Spinal cord (tissue), 10 donors: ENCODE measurements around the gene MYH11. TPM values are rescaled to one million over a fixed set of nuclear protein-coding genes. Genes with fewer than 3 reads are reported as not detected.
A peak's percentile ranks its signal among the peaks of the same experiment; 100 is the strongest.

ENCODE experiments used
- DNase-seq, 6 donors: peaks; one replicate each; pipeline versions ENCODE4 v3.0.0 to v3.0.0-alpha.2; 2013 to 2015; ENCODE audit warnings: low spot score in 6 of 6, low read depth in 4 of 6
- H3K27ac ChIP-seq: one replicate; pipeline ENCODE4 v1.5.1; 2013; ENCODE audit warnings: low read depth, low read length, control low read depth
- H3K27me3 ChIP-seq: one replicate; pipeline ENCODE4 v1.6.1; 2013; ENCODE audit warnings: low read length; ENCODE audit not compliant: control insufficient read depth, insufficient read depth
- H3K36me3 ChIP-seq: one replicate; pipeline ENCODE4 v1.6.1; 2013; ENCODE audit warnings: low read length; ENCODE audit not compliant: control insufficient read depth, insufficient read depth
- H3K4me1 ChIP-seq: one replicate; pipeline ENCODE4 v1.6.1; 2013; ENCODE audit warnings: low read length; ENCODE audit not compliant: control insufficient read depth, insufficient read depth
- H3K4me3 ChIP-seq: one replicate; pipeline ENCODE4 v1.5.1; 2013; ENCODE audit warnings: low read depth, low read length, control low read depth
- H3K9me3 ChIP-seq: one replicate; pipeline ENCODE4 v1.6.1; 2013; ENCODE audit warnings: low read length; ENCODE audit not compliant: control insufficient read depth, insufficient read depth
- WGBS: methylation state at CpG from one replicate; pipeline ENCODE4 v1.1.5; 2013; ENCODE audit warnings: missing lambda C conversion rate; ENCODE audit not compliant: insufficient coverage; 5-methylcytosine and 5-hydroxymethylcytosine counted together
- polyA plus RNA-seq, 2 donors: library from polyadenylated mRNA; unstranded; fragments of 120-200 nt; gene quantifications; one replicate each; pipeline ENCODE4 v1.2.1, GENCODE V29; 2013; ENCODE audit not compliant: insufficient read length in 2 of 2
- total RNA-seq, 2 donors: library from RNA; depleted of rRNA in 1 of 2; stranded (reverse); fragments of 120-200 nt in 1 of 2; fragments of >200 nt in 1 of 2; gene quantifications; one replicate each; pipeline versions ENCODE4 v1.2.3 to v1.2.4, GENCODE V29; 2013 to 2014
- donor health status: healthy.

MYH11 gene
- total and polyA plus RNA-seq, 4 donors = 0.93 to 10.6 (median 3.5) TPM

GRCh38 chr16:15894571-15895374, 37.9 kb upstream of the MYH11 start:
- WGBS = 89% methylated on average over 5 of the region's 7 CpGs
- H3K27ac ChIP-seq = no peak overlapping the region
- no peaks in the 10 kb centered on the region for H3K27me3 ChIP-seq
- no peaks in the 10 kb centered on the region for H3K9me3 ChIP-seq
- no peak for DNase-seq
- H3K4me3 ChIP-seq = no peak overlapping the region
- no peaks in the 10 kb centered on the region for H3K4me1 ChIP-seq
- H3K36me3 ChIP-seq = no peaks in the 10 kb centered on the region

GRCh38 chr16:15891508-15891907, 34.7 kb upstream of the MYH11 start:
- peaks cover 4% of the 10 kb centered on the region for H3K4me1 ChIP-seq
- H3K36me3 ChIP-seq = no peaks in the 10 kb centered on the region

GRCh38 chr16:15888072-15888976, 31.5 kb upstream of the MYH11 start, which contains the start of gene CEP20:
TSS of gene CEP20 (minus strand) at chr16:15888603. CDS start at chr16:15888585, 18 bp downstream.
- H3K27ac ChIP-seq = peak within 1 kb of the TSS; percentile 88
- no peaks in the 10 kb centered on the region for H3K9me3 ChIP-seq
- H3K36me3 ChIP-seq = peaks cover 2% of the 10 kb centered on the region
- 0% methylated on average over 39 of the region's 41 CpGs for WGBS
- H3K4me3 ChIP-seq = peak within 1 kb of the TSS; percentile 95
- H3K4me1 ChIP-seq = peaks cover 4% of the 10 kb centered on the region
- peak; percentile 96 to 100 (median 99) for DNase-seq
- H3K27me3 ChIP-seq = no peaks in the 10 kb centered on the region

More at GRCh38 chr16:15891508-15891907, 34.7 kb upstream of the MYH11 start:
- no CpG with 5 or more reads among the region's 3 CpGs for WGBS
- no peak for DNase-seq
- Histone ChIP-seq H3K27ac (no peak overlapping the region), H3K27me3 (no peaks in the 10 kb centered on the region), H3K9me3 (no peaks in the 10 kb centered on the region), H3K4me3 (no peak overlapping the region)

- peak overlapping the region; percentile 95 for H3K4me3 ChIP-seq
- peaks cover 4% of the 10 kb centered on the region for H3K4me1 ChIP-seq
- DNase-seq = no peak
- WGBS = 100% methylated on average over 1 of the region's 4 CpGs
- H3K36me3 ChIP-seq = peaks cover 7% of the 10 kb centered on the region
- no peak overlapping the region for H3K27ac ChIP-seq
- no peaks in the 10 kb centered on the region for H3K27me3 ChIP-seq
- no peaks in the 10 kb centered on the region for H3K9me3 ChIP-seq
These were observed 30.5 kb upstream of the MYH11 start for GRCh38 chr16:15887283-15887682.

GRCh38 chr16:15886078-15886477, 29.2 kb upstream of the MYH11 start:
- Histone ChIP-seq H3K27ac (no peak overlapping the region), H3K4me1 (peaks cover 4% of the 10 kb centered on the region), H3K9me3 (no peaks in the 10 kb centered on the region), H3K4me3 (no peak overlapping the region), H3K27me3 (no peaks in the 10 kb centered on the region), H3K36me3 (peaks cover 13% of the 10 kb centered on the region)
- WGBS = no CpG with 5 or more reads among the region's 1 CpG
- DNase-seq = no peak

- 100% methylated on average over 3 of the region's 5 CpGs for WGBS
- Histone ChIP-seq H3K36me3 (peaks cover 15% of the 10 kb centered on the region), H3K27ac (no peak overlapping the region), H3K4me1 (peaks cover 4% of the 10 kb centered on the region), H3K9me3 (no peaks in the 10 kb centered on the region), H3K4me3 (no peak overlapping the region), H3K27me3 (no peaks in the 10 kb centered on the region)
- no peak for DNase-seq
These were observed 28.8 kb upstream of the MYH11 start for GRCh38 chr16:15885560-15886001.

GRCh38 chr16:15882563-15882962, 25.7 kb upstream of the MYH11 start:
- 100% methylated on average over 3 of the region's 3 CpGs for WGBS
- H3K4me1 ChIP-seq = peaks cover under 1% of the 10 kb centered on the region
- peaks cover 30% of the 10 kb centered on the region for H3K36me3 ChIP-seq
- no peak overlapping the region for H3K27ac ChIP-seq
- no peaks in the 10 kb centered on the region for H3K9me3 ChIP-seq
- H3K27me3 ChIP-seq = no peaks in the 10 kb centered on the region
- DNase-seq = no peak
- H3K4me3 ChIP-seq = no peak overlapping the region

GRCh38 chr16:15881794-15882379, 25.1 kb upstream of the MYH11 start:
- no peak overlapping the region for H3K27ac ChIP-seq
- no peak overlapping the region for H3K4me3 ChIP-seq
- WGBS = 100% methylated on average over 9 of the region's 13 CpGs
- H3K27me3 ChIP-seq = no peaks in the 10 kb centered on the region
- no peaks in the 10 kb centered on the region for H3K9me3 ChIP-seq
- no peaks in the 10 kb centered on the region for H3K4me1 ChIP-seq
- peaks cover 33% of the 10 kb centered on the region for H3K36me3 ChIP-seq
- no peak for DNase-seq
